ENCODE measurements around the gene ZNF547. TPM values are rescaled to one million over a fixed set of nuclear protein-coding genes. Genes with fewer than 3 reads are reported as not detected.
"Not testable (repeated sequence)": the region's sequence is repeated elsewhere in the genome, so short reads cannot be mapped to it uniquely, and the experiment has no call there.

The ZNF547 gene
- total and polyA plus RNA-seq, 4 donors: 1.4 to 4.2 (median 2.2) TPM

GRCh38 chr19:57366776-57367175 is 3.4 kb downstream of the ZNF547 start:
- no peak for DNase-seq
- H3K36me3 ChIP-seq (ENCODE audit: control insufficient read depth in 4 of 4, insufficient read depth in 4 of 4, low read length in 4 of 4): peaks cover 0 to 2% (median under 1%) of the 10 kb centered on the region in 4 donors
- H3K27ac ChIP-seq (ENCODE audit: low read depth in 1 of 2, low read length in 1 of 2): no peak overlapping the region
- peaks cover 0 to 7% (median 3%) of the 10 kb centered on the region in 5 donors for H3K4me1 ChIP-seq (ENCODE audit: control insufficient read depth in 5 of 5, insufficient read depth in 5 of 5, low read length in 5 of 5)
- 90 to 96% methylated on average over 2 of the region's 2 CpGs for WGBS, 2 donors
- no peak overlapping the region for H3K9ac ChIP-seq (ENCODE audit: insufficient read depth in 1 of 2, low read length in 2 of 2)
- TF ChIP-seq, protein P1, sequence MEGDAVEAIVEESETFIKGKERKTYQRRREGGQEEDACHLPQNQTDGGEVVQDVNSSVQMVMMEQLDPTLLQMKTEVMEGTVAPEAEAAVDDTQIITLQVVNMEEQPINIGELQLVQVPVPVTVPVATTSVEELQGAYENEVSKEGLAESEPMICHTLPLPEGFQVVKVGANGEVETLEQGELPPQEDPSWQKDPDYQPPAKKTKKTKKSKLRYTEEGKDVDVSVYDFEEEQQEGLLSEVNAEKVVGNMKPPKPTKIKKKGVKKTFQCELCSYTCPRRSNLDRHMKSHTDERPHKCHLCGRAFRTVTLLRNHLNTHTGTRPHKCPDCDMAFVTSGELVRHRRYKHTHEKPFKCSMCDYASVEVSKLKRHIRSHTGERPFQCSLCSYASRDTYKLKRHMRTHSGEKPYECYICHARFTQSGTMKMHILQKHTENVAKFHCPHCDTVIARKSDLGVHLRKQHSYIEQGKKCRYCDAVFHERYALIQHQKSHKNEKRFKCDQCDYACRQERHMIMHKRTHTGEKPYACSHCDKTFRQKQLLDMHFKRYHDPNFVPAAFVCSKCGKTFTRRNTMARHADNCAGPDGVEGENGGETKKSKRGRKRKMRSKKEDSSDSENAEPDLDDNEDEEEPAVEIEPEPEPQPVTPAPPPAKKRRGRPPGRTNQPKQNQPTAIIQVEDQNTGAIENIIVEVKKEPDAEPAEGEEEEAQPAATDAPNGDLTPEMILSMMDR (IDR thresholded peaks at IDR 0.05; ENCODE audit: control extremely low read depth, extremely low read depth): no peak
- no peak overlapping the region for H3K4me3 ChIP-seq
- no peak for ATAC-seq (ENCODE audit: insufficient read depth, low FRiP score)
- H3K9me3 ChIP-seq (ENCODE audit: control insufficient read depth in 4 of 4, insufficient read depth in 3 of 4, low read length in 3 of 4): peaks cover 0 to 17% (median 0%) of the 10 kb centered on the region in 4 donors
- no peaks in the 10 kb centered on the region for H3K27me3 ChIP-seq (ENCODE audit: control insufficient read depth in 3 of 3, insufficient read depth in 3 of 3, low read length in 2 of 3)

- peaks cover 28 to 37% (median 30%) of the 10 kb centered on the region in 4 donors for H3K36me3 ChIP-seq (ENCODE audit: control insufficient read depth in 4 of 4, insufficient read depth in 4 of 4, low read length in 4 of 4)
- WGBS, 2 donors: 93 to 95% methylated on average over 6 of the region's 6 CpGs
- peaks cover 6 to 37% (median 8%) of the 10 kb centered on the region in 4 donors for H3K9me3 ChIP-seq (ENCODE audit: control insufficient read depth in 4 of 4, insufficient read depth in 3 of 4, low read length in 3 of 4)
- no peak overlapping the region for H3K4me3 ChIP-seq
- H3K9ac ChIP-seq (ENCODE audit: insufficient read depth in 1 of 2, low read length in 2 of 2): no peak overlapping the region
- TF ChIP-seq, protein P1 (IDR thresholded peaks at IDR 0.05; ENCODE audit: control extremely low read depth, extremely low read depth): no peak
- no peak for ATAC-seq (ENCODE audit: insufficient read depth, low FRiP score)
- H3K4me1 ChIP-seq (ENCODE audit: control insufficient read depth in 5 of 5, insufficient read depth in 5 of 5, low read length in 5 of 5): no peaks in the 10 kb centered on the region
- H3K27me3 ChIP-seq (ENCODE audit: control insufficient read depth in 3 of 3, insufficient read depth in 3 of 3, low read length in 2 of 3): no peaks in the 10 kb centered on the region
- DNase-seq: no peak
- no peak overlapping the region for H3K27ac ChIP-seq (ENCODE audit: low read depth in 1 of 2, low read length in 1 of 2)
Observed at GRCh38 chr19:57374179-57374578, 10.8 kb downstream of the ZNF547 start.

DNA sequence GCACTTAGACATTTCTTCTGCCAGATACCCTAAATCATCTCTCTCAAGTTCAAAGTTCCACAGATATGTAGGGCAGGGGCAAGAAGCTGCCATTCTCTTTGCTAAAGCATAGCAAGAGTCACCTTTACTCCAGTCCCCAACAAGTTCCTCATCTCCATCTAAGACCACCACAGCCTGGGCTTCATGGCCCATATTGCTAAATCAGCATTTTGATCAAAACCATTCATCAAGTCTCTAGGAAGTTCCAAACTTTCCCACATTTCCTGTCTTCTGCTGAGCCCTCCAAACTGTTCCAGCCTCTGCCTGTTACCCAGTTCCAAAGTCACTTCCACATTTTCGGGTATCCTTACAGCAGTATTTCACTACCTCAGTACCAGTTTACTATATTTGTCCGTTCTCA is 11.3 kb downstream of the ZNF547 start:
- 96 to 97% methylated on average over 2 of the region's 2 CpGs for WGBS, 2 donors
- H3K4me1 ChIP-seq (ENCODE audit: control insufficient read depth in 5 of 5, insufficient read depth in 5 of 5, low read length in 5 of 5); H3K27ac ChIP-seq (ENCODE audit: low read depth in 1 of 2, low read length in 1 of 2); DNase-seq; H3K9ac ChIP-seq (ENCODE audit: insufficient read depth in 1 of 2, low read length in 2 of 2); ATAC-seq (ENCODE audit: insufficient read depth, low FRiP score); H3K27me3 ChIP-seq (ENCODE audit: control insufficient read depth in 3 of 3, insufficient read depth in 3 of 3, low read length in 2 of 3); H3K4me3 ChIP-seq: not testable (repeated sequence)
- Histone ChIP-seq H3K36me3 (ENCODE audit: control insufficient read depth in 4 of 4, insufficient read depth in 4 of 4, low read length in 4 of 4) (peaks cover 28 to 37% (median 30%) of the 10 kb centered on the region in 4 donors), H3K9me3 (ENCODE audit: control insufficient read depth in 4 of 4, insufficient read depth in 3 of 4, low read length in 3 of 4) (peaks cover 6 to 39% (median 8%) of the 10 kb centered on the region in 4 donors)

GRCh38 chr19:57376151-57376550 is 12.8 kb downstream of the ZNF547 start:
- H3K36me3 ChIP-seq (ENCODE audit: control insufficient read depth in 4 of 4, insufficient read depth in 4 of 4, low read length in 4 of 4): peaks cover 28 to 37% (median 30%) of the 10 kb centered on the region in 4 donors
- TF ChIP-seq, protein P1 (IDR thresholded peaks at IDR 0.05; ENCODE audit: control extremely low read depth, extremely low read depth): no peak
- no peak overlapping the region for H3K4me3 ChIP-seq
- no peak overlapping the region for H3K27ac ChIP-seq (ENCODE audit: low read depth in 1 of 2, low read length in 1 of 2)
- H3K9ac ChIP-seq (ENCODE audit: insufficient read depth in 1 of 2, low read length in 2 of 2): no peak overlapping the region
- no peaks in the 10 kb centered on the region for H3K27me3 ChIP-seq (ENCODE audit: control insufficient read depth in 3 of 3, insufficient read depth in 3 of 3, low read length in 2 of 3)
- no peak for DNase-seq
- ATAC-seq (ENCODE audit: insufficient read depth, low FRiP score): no peak
- H3K4me1 ChIP-seq (ENCODE audit: control insufficient read depth in 5 of 5, insufficient read depth in 5 of 5, low read length in 5 of 5): no peaks in the 10 kb centered on the region
- WGBS, 2 donors: 95 to 96% methylated on average over 6 of the region's 6 CpGs
- H3K9me3 ChIP-seq (ENCODE audit: control insufficient read depth in 4 of 4, insufficient read depth in 3 of 4, low read length in 3 of 4): peaks cover 6 to 44% (median 8%) of the 10 kb centered on the region in 4 donors

All from lung (tissue), 12 donors.